Suprapubic skin (tissue), 4 donors: ENCODE data around the gene NOX3. TPM values are rescaled to one million over a fixed set of nuclear protein-coding genes. Genes with fewer than 3 reads are reported as not detected.

ENCODE experiments used
- DNase-seq, 2 donors: peaks; one replicate each; pipeline ENCODE4 v3.0.0-alpha.2; 2019; ENCODE audit warnings: low spot score in 2 of 2
- H3K27ac ChIP-seq: fragments of 200-600 bp; sonication (generic); one replicate; pipeline ENCODE4 v1.5.1; 2019
- H3K27me3 ChIP-seq: fragments of 200-600 bp; sonication (generic); one replicate; pipeline ENCODE4 v1.5.1; 2019
- H3K36me3 ChIP-seq: fragments of 200-600 bp; sonication (generic); one replicate; pipeline ENCODE4 v1.5.1; 2019
- H3K4me1 ChIP-seq: fragments of 200-600 bp; sonication (generic); one replicate; pipeline ENCODE4 v1.5.1; 2019
- H3K4me3 ChIP-seq: fragments of 200-600 bp; sonication (generic); one replicate; pipeline ENCODE4 v1.5.1; 2019; ENCODE audit warnings: mild to moderate bottlenecking
- H3K9me3 ChIP-seq: fragments of 200-600 bp; sonication (generic); one replicate; pipeline ENCODE4 v1.5.1; 2019
- EP300 ChIP-seq: sonication (generic); formaldehyde crosslinking; IDR thresholded peaks from one replicate; pipeline ENCODE4 v1.6.1; 2017; ENCODE audit warnings: antibody characterized with exemption
- POLR2A ChIP-seq, 2 donors: fragments of 450-650 bp; IDR thresholded peaks; one replicate each; pipeline ENCODE4 v1.6.1; 2017; ENCODE audit warnings: antibody characterized with exemption in 2 of 2, mild to moderate bottlenecking in 2 of 2, moderate library complexity in 2 of 2
- POLR2AphosphoS5 ChIP-seq, 3 donors: sonication (generic); formaldehyde crosslinking; IDR thresholded peaks; one replicate each; pipeline ENCODE4 v1.6.1; 2017; ENCODE audit warnings: antibody characterized with exemption in 3 of 3
- WGBS: methylation state at CpG from one replicate; pipeline ENCODE4 v1.1.5; 2018; 5-methylcytosine and 5-hydroxymethylcytosine counted together
- total RNA-seq, 4 donors: library from RNA; depleted of rRNA; stranded (reverse); fragments of >200 nt; gene quantifications; one replicate each; pipeline ENCODE4 v1.1.0, GENCODE V29; 2016
- TF ChIP-seq, protein P1 (sequence below), 2 donors: fragments of 200-600 bp in 1 of 2; fragments of 450-650 bp in 1 of 2; sonication (generic) in 1 of 2; IDR thresholded peaks; one replicate each; pipeline ENCODE4 v1.5.1; 2016 to 2019; ENCODE audit warnings: antibody characterized with exemption in 2 of 2, mild to moderate bottlenecking in 1 of 2, moderate library complexity in 1 of 2

Gene NOX3
- total RNA-seq, 4 donors from 2014 or later, result not detected

DNA sequence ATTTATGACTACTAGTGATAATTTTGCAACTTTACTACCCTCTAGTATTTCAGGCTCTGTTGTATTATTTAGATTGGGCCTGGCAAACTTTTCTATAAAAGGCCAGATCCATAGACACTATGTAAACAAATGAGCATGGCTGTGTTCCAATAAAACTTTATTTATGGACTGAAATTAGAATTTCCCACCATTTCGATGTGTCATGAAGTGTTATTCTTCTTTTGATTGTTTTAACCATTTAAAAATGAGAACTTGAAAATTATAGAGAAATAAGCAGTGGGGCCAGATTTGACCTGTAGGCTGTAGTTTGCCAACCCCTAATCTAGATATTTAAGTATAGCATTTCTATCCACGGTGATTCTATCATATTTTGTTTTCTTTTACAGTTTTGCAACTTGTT lies 79.8 kb downstream of the NOX3 start:
- TF ChIP-seq POLR2AphosphoS5 (IDR thresholded peaks at IDR 0.05), result no peak
- TF ChIP-seq, protein P1, sequence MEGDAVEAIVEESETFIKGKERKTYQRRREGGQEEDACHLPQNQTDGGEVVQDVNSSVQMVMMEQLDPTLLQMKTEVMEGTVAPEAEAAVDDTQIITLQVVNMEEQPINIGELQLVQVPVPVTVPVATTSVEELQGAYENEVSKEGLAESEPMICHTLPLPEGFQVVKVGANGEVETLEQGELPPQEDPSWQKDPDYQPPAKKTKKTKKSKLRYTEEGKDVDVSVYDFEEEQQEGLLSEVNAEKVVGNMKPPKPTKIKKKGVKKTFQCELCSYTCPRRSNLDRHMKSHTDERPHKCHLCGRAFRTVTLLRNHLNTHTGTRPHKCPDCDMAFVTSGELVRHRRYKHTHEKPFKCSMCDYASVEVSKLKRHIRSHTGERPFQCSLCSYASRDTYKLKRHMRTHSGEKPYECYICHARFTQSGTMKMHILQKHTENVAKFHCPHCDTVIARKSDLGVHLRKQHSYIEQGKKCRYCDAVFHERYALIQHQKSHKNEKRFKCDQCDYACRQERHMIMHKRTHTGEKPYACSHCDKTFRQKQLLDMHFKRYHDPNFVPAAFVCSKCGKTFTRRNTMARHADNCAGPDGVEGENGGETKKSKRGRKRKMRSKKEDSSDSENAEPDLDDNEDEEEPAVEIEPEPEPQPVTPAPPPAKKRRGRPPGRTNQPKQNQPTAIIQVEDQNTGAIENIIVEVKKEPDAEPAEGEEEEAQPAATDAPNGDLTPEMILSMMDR (IDR thresholded peaks at IDR 0.05), result no peak
- TF ChIP-seq POLR2A (IDR thresholded peaks at IDR 0.05), result no peak
- no peak for TF ChIP-seq EP300
- no peaks in the 10 kb centered on the region for H3K4me1 ChIP-seq
- no peaks in the 10 kb centered on the region for H3K9me3 ChIP-seq
- no peaks in the 10 kb centered on the region for H3K27me3 ChIP-seq
- WGBS, result 83% methylated on average over 2 of the region's 2 CpGs
- H3K4me3 ChIP-seq, result no peak overlapping the region
- DNase-seq, result no peak
- no peaks in the 10 kb centered on the region for H3K36me3 ChIP-seq
- H3K27ac ChIP-seq, result no peak overlapping the region

DNA sequence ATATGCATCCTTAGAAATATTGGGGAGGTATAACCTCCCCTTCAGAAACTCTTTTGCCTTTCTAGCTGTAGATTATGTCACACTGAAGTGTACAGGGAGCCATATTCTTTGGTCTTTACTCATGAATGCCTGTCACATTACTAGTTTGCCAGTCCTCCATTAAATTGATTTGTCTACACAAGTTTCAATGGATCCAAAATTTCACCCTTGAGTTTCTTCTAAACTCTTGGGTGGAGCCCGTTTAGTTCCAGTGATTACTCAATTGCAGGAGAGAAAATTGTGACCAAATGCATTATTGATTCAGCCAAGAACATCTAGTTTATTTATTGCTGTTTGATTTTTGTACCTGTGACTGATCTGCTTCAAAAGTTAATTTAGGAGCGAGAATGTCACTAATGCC lies 81.0 kb downstream of the NOX3 start:
- Histone ChIP-seq H3K27ac (no peak overlapping the region), H3K4me3 (no peak overlapping the region), H3K27me3 (no peaks in the 10 kb centered on the region), H3K36me3 (no peaks in the 10 kb centered on the region), H3K4me1 (no peaks in the 10 kb centered on the region), H3K9me3 (no peaks in the 10 kb centered on the region)
- TF ChIP-seq EP300 (no peak), POLR2AphosphoS5 (IDR thresholded peaks at IDR 0.05) (no peak), POLR2A (IDR thresholded peaks at IDR 0.05) (no peak)
- TF ChIP-seq, protein P1 (IDR thresholded peaks at IDR 0.05), result no peak
- DNase-seq, result no peak
- WGBS, result 55% methylated on average over 2 of the region's 2 CpGs

DNA sequence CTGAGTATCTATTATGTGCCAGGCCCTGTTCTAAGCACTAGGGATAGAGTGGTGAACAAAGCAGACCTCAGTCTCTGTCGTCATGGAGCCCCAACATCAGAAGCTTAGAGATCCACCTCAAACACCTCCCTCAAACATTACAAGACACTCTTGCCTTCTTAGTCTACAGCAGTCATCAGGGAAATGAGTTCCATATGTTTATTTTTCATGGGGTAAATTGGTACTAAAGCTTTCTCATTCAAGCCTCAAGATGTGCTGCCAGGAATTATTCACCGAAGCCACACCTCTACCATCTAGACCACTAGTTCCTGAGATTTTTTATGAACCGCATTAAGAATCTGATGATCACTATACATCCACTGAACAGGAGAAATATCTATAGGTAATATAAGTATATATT lies 82.4 kb downstream of the NOX3 start:
- H3K36me3 ChIP-seq, result no peaks in the 10 kb centered on the region
- H3K9me3 ChIP-seq, result no peaks in the 10 kb centered on the region
- H3K4me1 ChIP-seq, result no peaks in the 10 kb centered on the region
- no peak overlapping the region for H3K27ac ChIP-seq
- TF ChIP-seq POLR2A (IDR thresholded peaks at IDR 0.05), result no peak
- TF ChIP-seq, protein P1 (IDR thresholded peaks at IDR 0.05), result no peak
- H3K27me3 ChIP-seq, result no peaks in the 10 kb centered on the region
- H3K4me3 ChIP-seq, result no peak overlapping the region
- 91% methylated on average over 3 of the region's 3 CpGs for WGBS
- no peak for DNase-seq

DNA sequence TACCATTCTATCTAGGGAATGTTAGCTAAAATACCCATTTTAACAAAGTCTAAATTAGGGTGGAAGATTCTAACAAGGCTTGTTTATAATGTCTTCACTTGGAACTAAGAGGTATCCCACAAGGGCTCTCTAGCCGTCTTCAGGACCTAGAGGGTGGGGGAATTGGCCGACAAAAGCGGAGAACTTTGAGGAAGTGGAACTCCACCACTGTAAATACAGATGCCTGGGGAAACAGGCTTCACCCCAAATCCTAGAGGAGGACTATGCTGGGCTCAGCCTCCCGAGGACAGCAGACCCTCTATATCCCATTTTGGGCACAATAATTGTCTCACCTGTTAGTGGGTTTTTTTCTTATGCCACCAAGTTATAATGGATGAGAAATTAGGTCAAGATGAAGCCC lies 83.4 kb downstream of the NOX3 start:
- Histone ChIP-seq H3K27me3 (no peaks in the 10 kb centered on the region), H3K9me3 (no peaks in the 10 kb centered on the region), H3K4me1 (no peaks in the 10 kb centered on the region), H3K36me3 (no peaks in the 10 kb centered on the region), H3K4me3 (no peak overlapping the region), H3K27ac (no peak overlapping the region)
- no peak for DNase-seq
- TF ChIP-seq POLR2A (IDR thresholded peaks at IDR 0.05) (no peak), EP300 (no peak)
- TF ChIP-seq, protein P1 (IDR thresholded peaks at IDR 0.05), result no peak
- 68% methylated on average over 4 of the region's 4 CpGs for WGBS

DNA sequence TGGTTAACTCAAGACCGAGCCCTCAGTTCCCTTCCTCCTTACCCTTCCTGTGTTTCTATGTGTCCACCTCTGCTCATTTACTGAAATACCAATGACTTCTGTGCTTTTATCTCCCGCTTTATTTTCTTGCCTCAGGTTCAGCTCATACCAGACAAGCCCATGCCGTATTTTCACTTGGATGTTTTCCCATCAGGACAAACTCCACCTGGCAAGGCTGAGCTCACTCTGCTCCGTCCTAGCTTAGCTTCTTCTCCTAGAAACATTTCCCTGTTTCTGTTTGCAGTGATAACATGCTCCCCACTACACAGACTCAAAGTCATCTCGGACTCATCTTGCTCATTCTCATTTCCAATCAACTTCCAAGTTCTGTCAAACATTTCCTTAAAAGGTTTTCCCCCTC lies 84.4 kb downstream of the NOX3 start:
- no peaks in the 10 kb centered on the region for H3K36me3 ChIP-seq
- 50% methylated on average over 5 of the region's 5 CpGs for WGBS
- no peak for DNase-seq
- H3K4me1 ChIP-seq, result no peaks in the 10 kb centered on the region
- no peaks in the 10 kb centered on the region for H3K27me3 ChIP-seq
- no peak overlapping the region for H3K27ac ChIP-seq
- TF ChIP-seq, protein P1 (IDR thresholded peaks at IDR 0.05), result no peak
- TF ChIP-seq POLR2A (IDR thresholded peaks at IDR 0.05), result no peak
- TF ChIP-seq EP300, result no peak
- no peak for TF ChIP-seq POLR2AphosphoS5 (IDR thresholded peaks at IDR 0.05)
- no peaks in the 10 kb centered on the region for H3K9me3 ChIP-seq
- H3K4me3 ChIP-seq, result no peak overlapping the region
